ENCODE data around the gene UBE2M. TPM values are rescaled to one million over a fixed set of nuclear protein-coding genes. Genes with fewer than 3 reads are reported as not detected.

Gene UBE2M
- total RNA-seq, 1 experiment from 2014 or later, result 127 TPM

GRCh38 chr19:58568453-58569130 is 10.2 kb upstream of the UBE2M start:
- Histone ChIP-seq H3K4me1 (ENCODE audit: insufficient read depth, low read length) (no peaks in the 10 kb centered on the region), H3K79me1 (ENCODE audit: insufficient read depth, low read depth, low read length, poor library complexity, severe bottlenecking) (no peaks in the 10 kb centered on the region), H2AFZ (ENCODE audit: low read length) (no peak overlapping the region), H3K18ac (ENCODE audit: insufficient read length, low read depth, low read length) (no peak overlapping the region), H3K23me2 (ENCODE audit: insufficient read length, low read depth, low read length, poor library complexity, severe bottlenecking) (peaks cover 1% of the 10 kb centered on the region), H4K8ac (replicated peaks; ENCODE audit: insufficient read length, low read depth, low read length) (no peak overlapping the region), H4K91ac (ENCODE audit: insufficient read length, low read depth, low read length) (no peak overlapping the region), H2BK12ac (ENCODE audit: insufficient read length, low read depth, low read length) (no peak overlapping the region), H4K20me1 (ENCODE audit: control insufficient read depth, insufficient read depth, insufficient read length) (no peaks in the 10 kb centered on the region), H2BK5ac (ENCODE audit: insufficient read length, low read length) (no peak overlapping the region), H3K27me3 (ENCODE audit: insufficient read depth, low read length) (no peaks in the 10 kb centered on the region), H4K5ac (ENCODE audit: insufficient read length, low read depth, low read length) (no peak overlapping the region), H3T11ph (ENCODE audit: low read length) (no peak overlapping the region), H2BK120ac (ENCODE audit: low read depth, low read length, poor library complexity, severe bottlenecking) (no peak overlapping the region), H3K23ac (ENCODE audit: insufficient read length, low read depth, low read length) (no peak overlapping the region), H2BK20ac (ENCODE audit: low read depth, low read length, poor library complexity, severe bottlenecking) (no peak overlapping the region), H3K79me2 (ENCODE audit: insufficient read depth, low read length) (no peaks in the 10 kb centered on the region), H3K56ac (ENCODE audit: insufficient read length, low read depth, low read length) (no peak overlapping the region), H3K9me3 (ENCODE audit: control insufficient read depth, low read depth, low read length) (no peaks in the 10 kb centered on the region), H3K4me2 (ENCODE audit: insufficient read depth, insufficient read length, low read length) (no peak overlapping the region), H3K4ac (ENCODE audit: low read depth, low read length) (no peak overlapping the region), H3K9ac (ENCODE audit: extremely low read depth, insufficient read length, low read length) (no peak overlapping the region), H3K14ac (ENCODE audit: insufficient read depth, low read length) (no peak overlapping the region), H2AK5ac (ENCODE audit: insufficient read length, low read length) (no peak overlapping the region), H2BK15ac (ENCODE audit: low read depth, low read length) (no peak overlapping the region), H3K27ac (ENCODE audit: insufficient read length, low read depth, low read length) (no peak overlapping the region)
- no peaks in the 10 kb centered on the region; a peak in 1 of 5 replicates for H3K9me3 Mint-ChIP-seq
- H3K36me3 Mint-ChIP-seq (ENCODE audit: insufficient read depth in 1 of 3, low read depth in 3 of 3), result peaks cover 0 to 34% (median 20%) of the 10 kb centered on the region in 3 experiments; a peak in 5 of 7 replicates
- no peak for DNase-seq
- WGBS (ENCODE audit: extremely low coverage, insufficient read length, low lambda C conversion rate), result no CpG with 5 or more reads among the region's 4 CpGs
- no peak overlapping the region; a peak in 1 of 5 replicates for H3K4me3 Mint-ChIP-seq
- H3K4me1 Mint-ChIP-seq, result peaks cover 9% of the 10 kb centered on the region in 2 experiments
- no peaks in the 10 kb centered on the region; the same call in 1 of the 2 replicates for H3K27me3 Mint-ChIP-seq (ENCODE audit: low read depth)
- no peak overlapping the region; a peak in 1 of 7 replicates for H3K27ac Mint-ChIP-seq
- no peak for TF ChIP-seq CTCF (conservative IDR thresholded peaks at IDR 0.05)

All from H9 (cell line).